Measurements from ENCODE around the gene TNNT2.

TNNT2 gene

GRCh38 chr1:201310251-201310985 lies 67.1 kb downstream of the TNNT2 start:
- DNase-seq: no peak

GRCh38 chr1:201309416-201309815 lies 68.1 kb downstream of the TNNT2 start:
- DNase-seq: peak; percentile 40

Measured in fibroblast of skin of abdomen (primary cell).